ENCODE measurements around the gene DNAJC16. TPM values are rescaled to one million over a fixed set of nuclear protein-coding genes. Genes with fewer than 3 reads are reported as not detected.

DNAJC16 gene
- total and polyA plus RNA-seq, 2 of the 4 experiments (the other 2 are of a cell fraction): 8.0 to 13.1 TPM

DNA sequence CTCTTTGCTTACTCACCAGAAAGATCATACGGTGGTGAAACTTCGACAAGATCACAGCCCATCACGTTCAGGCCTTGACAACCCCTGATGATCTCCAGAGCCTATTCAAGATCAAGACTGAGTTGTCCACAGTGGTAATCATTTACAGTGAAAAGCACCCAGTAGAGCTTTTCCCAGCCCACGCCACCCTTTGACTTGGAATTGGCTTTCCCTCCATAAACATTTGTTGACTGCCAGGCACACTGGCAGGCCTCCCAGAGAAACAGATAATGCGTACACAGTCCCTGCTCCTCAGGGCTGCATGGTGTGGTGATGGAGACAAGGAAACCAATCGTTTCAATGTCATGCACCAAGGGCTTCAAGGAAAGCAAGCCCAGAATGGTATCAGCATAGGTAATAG, 48.1 kb downstream of the DNAJC16 start:
- Histone ChIP-seq H3K23ac (ENCODE audit: low read depth, low read length) (no peak overlapping the region), H3K27ac (ENCODE audit: insufficient read depth, low read length) (no peak overlapping the region), H3K4ac (ENCODE audit: low read depth, low read length) (no peak overlapping the region), H4K91ac (ENCODE audit: insufficient read depth, low read depth, low read length) (no peak overlapping the region), H3K4me1 (ENCODE audit: control insufficient read depth, insufficient read depth, low read length) (no peaks in the 10 kb centered on the region), H3K36me3 (ENCODE audit: control insufficient read depth, insufficient read depth, low read length) (peaks cover 5% of the 10 kb centered on the region), H3K56ac (ENCODE audit: extremely low read depth, insufficient read depth, low read length) (no peak overlapping the region), H3K9me3 (ENCODE audit: control insufficient read depth, insufficient read depth, low read length) (no peaks in the 10 kb centered on the region), H2AK9ac (replicated peaks; ENCODE audit: low read depth, low read length, poor library complexity) (no peak overlapping the region), H2BK15ac (ENCODE audit: low read depth, low read length) (no peak overlapping the region), H3K27me3 (ENCODE audit: control insufficient read depth, insufficient read depth, low read length) (no peaks in the 10 kb centered on the region), H2BK20ac (ENCODE audit: low read depth, low read length) (no peak overlapping the region), H2BK5ac (ENCODE audit: low read depth, low read length, poor library complexity, severe bottlenecking) (no peak overlapping the region), H4K8ac (ENCODE audit: low read depth in 2 of 2, low read length in 2 of 2) (no peak overlapping the region), H2AFZ (replicated peaks; ENCODE audit: low read length, poor library complexity) (no peak overlapping the region), H4K5ac (ENCODE audit: low read depth, low read length) (no peak overlapping the region), H3K9ac (ENCODE audit: low read depth, low read length) (no peak overlapping the region), H4K20me1 (ENCODE audit: insufficient read depth, low read length) (no peaks in the 10 kb centered on the region), H3K14ac (replicated peaks; ENCODE audit: low read depth, low read length) (no peak overlapping the region), H3K18ac (ENCODE audit: low read depth, low read length) (no peak overlapping the region), H2BK120ac (ENCODE audit: low read depth, low read length) (no peak overlapping the region), H3K4me2 (ENCODE audit: low read depth, low read length) (no peak overlapping the region), H2AK5ac (ENCODE audit: low read depth, low read length) (no peak overlapping the region), H3K79me1 (ENCODE audit: low read depth in 1 of 2, low read length in 2 of 2) (no peaks in the 10 kb centered on the region), H3K9me1 (ENCODE audit: insufficient read depth, low read length) (no peaks in the 10 kb centered on the region; the same call in 1 of the 2 replicates), H3K4me3 (ENCODE audit: insufficient read depth, low read depth, low read length) (no peak overlapping the region)
- dilution Hi-C loops (cut with HindIII; ENCODE audit: low sequenced_read_pairs, unreplicated experiment): no loop called here
- in situ Hi-C loops (cut with MboI; ENCODE audit: low sequenced_read_pairs): no loop called here
- no peak for ATAC-seq (ENCODE audit: low read depth)
- no peak for DNase-seq
- intact Hi-C loops (cut with micrococcal nuclease): no loop called here
- POLR2A ChIA-PET (ENCODE audit: unreplicated experiment): no interaction called here
- no TSS peak for BruUV-seq (replicated peaks)
- 60% methylated on average over 5 of the region's 6 CpGs; no CpG with 5 or more reads in 1 of the 2 experiments for WGBS, 2 experiments (ENCODE audit: extremely low coverage in 2 of 2, insufficient read length in 1 of 2)
- CTCF ChIA-PET: no interaction called here
- TF ChIP-seq RCOR1 (IDR thresholded peaks at IDR 0.05; ENCODE audit: insufficient replicate concordance, low read length) (no peak), MAZ (IDR thresholded peaks at IDR 0.05; ENCODE audit: borderline replicate concordance, low read depth, low read length) (no peak), BHLHE40 (IDR thresholded peaks at IDR 0.05; ENCODE audit: low read depth, low read length) (no peak), MAFK (IDR thresholded peaks at IDR 0.05; ENCODE audit: low read depth, low read length) (no peak), MXI1 (IDR thresholded peaks at IDR 0.05; ENCODE audit: borderline replicate concordance, low read depth, low read length) (no peak), RAD21 (IDR thresholded peaks at IDR 0.05; ENCODE audit: low read length) (no peak), SMC3 (IDR thresholded peaks at IDR 0.05; ENCODE audit: low read depth, low read length) (no peak)
- TF ChIP-seq, protein P1, sequence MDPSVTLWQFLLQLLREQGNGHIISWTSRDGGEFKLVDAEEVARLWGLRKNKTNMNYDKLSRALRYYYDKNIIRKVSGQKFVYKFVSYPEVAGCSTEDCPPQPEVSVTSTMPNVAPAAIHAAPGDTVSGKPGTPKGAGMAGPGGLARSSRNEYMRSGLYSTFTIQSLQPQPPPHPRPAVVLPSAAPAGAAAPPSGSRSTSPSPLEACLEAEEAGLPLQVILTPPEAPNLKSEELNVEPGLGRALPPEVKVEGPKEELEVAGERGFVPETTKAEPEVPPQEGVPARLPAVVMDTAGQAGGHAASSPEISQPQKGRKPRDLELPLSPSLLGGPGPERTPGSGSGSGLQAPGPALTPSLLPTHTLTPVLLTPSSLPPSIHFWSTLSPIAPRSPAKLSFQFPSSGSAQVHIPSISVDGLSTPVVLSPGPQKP (IDR thresholded peaks at IDR 0.05; ENCODE audit: borderline replicate concordance, low read depth, low read length): no peak

All from IMR-90 (cell line).